Measurements from ENCODE around the gene TMEM82.

Gene TMEM82

GRCh38 chr1:15736892-15737261 is 5.4 kb upstream of the TMEM82 start:
- no peak for DNase-seq

- no peak for DNase-seq
Observed at GRCh38 chr1:15737324-15738319, 4.7 kb upstream of the TMEM82 start.

GRCh38 chr1:15738416-15739113 is 3.7 kb upstream of the TMEM82 start:
- DNase-seq: no peak

GRCh38 chr1:15739259-15739658 is 3.0 kb upstream of the TMEM82 start:
- DNase-seq: no peak

GRCh38 chr1:15739745-15740144 is 2.6 kb upstream of the TMEM82 start:
- no peak for DNase-seq

GRCh38 chr1:15740924-15741850 is 1.1 kb upstream of the TMEM82 start:
- peak; percentile 81 for DNase-seq

- no peak for DNase-seq
Observed at GRCh38 chr1:15744122-15744679, 1.9 kb downstream of the TMEM82 start.

GRCh38 chr1:15747378-15747777 is 5.1 kb downstream of the TMEM82 start:
- no peak for DNase-seq

GRCh38 chr1:15748264-15748663 is 6.0 kb downstream of the TMEM82 start:
- no peak for DNase-seq

GRCh38 chr1:15748690-15749398 is 6.5 kb downstream of the TMEM82 start:
- no peak for DNase-seq

- no peak for DNase-seq
Observed at GRCh38 chr1:15749399-15750291, 7.3 kb downstream of the TMEM82 start.

- DNase-seq: no peak
Observed at GRCh38 chr1:15750924-15751323, 8.6 kb downstream of the TMEM82 start.

GRCh38 chr1:15751717-15752116 is 9.4 kb downstream of the TMEM82 start:
- DNase-seq: no peak

- DNase-seq: no peak
Observed at GRCh38 chr1:15753776-15754175, 11.5 kb downstream of the TMEM82 start.

GRCh38 chr1:15755021-15755645 is 12.8 kb downstream of the TMEM82 start:
- DNase-seq: no peak

GRCh38 chr1:15755646-15756040 is 13.3 kb downstream of the TMEM82 start:
- no peak for DNase-seq

GRCh38 chr1:15756143-15757015 is 14.1 kb downstream of the TMEM82 start:
- DNase-seq: no peak

GRCh38 chr1:15757016-15757543 is 14.8 kb downstream of the TMEM82 start:
- DNase-seq: no peak
